ENCODE data around the gene DUSP12.

DUSP12 gene

GRCh38 chr1:161771161-161771560, 21.6 kb downstream of the DUSP12 start:
- DNase-seq (ENCODE audit: low read depth) = no peak
- no peak overlapping the region for H3K4me3 ChIP-seq (ENCODE audit: low read length)
- TF ChIP-seq, protein P1, sequence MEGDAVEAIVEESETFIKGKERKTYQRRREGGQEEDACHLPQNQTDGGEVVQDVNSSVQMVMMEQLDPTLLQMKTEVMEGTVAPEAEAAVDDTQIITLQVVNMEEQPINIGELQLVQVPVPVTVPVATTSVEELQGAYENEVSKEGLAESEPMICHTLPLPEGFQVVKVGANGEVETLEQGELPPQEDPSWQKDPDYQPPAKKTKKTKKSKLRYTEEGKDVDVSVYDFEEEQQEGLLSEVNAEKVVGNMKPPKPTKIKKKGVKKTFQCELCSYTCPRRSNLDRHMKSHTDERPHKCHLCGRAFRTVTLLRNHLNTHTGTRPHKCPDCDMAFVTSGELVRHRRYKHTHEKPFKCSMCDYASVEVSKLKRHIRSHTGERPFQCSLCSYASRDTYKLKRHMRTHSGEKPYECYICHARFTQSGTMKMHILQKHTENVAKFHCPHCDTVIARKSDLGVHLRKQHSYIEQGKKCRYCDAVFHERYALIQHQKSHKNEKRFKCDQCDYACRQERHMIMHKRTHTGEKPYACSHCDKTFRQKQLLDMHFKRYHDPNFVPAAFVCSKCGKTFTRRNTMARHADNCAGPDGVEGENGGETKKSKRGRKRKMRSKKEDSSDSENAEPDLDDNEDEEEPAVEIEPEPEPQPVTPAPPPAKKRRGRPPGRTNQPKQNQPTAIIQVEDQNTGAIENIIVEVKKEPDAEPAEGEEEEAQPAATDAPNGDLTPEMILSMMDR (conservative IDR thresholded peaks at IDR 0.05; ENCODE audit: low read length) = no peak

GRCh38 chr1:161771973-161772372, 22.4 kb downstream of the DUSP12 start:
- no peak overlapping the region for H3K4me3 ChIP-seq (ENCODE audit: low read length)
- DNase-seq (ENCODE audit: low read depth) = no peak
- TF ChIP-seq, protein P1 (conservative IDR thresholded peaks at IDR 0.05; ENCODE audit: low read length) = no peak

- no peak overlapping the region for H3K4me3 ChIP-seq (ENCODE audit: low read length)
- TF ChIP-seq, protein P1 (conservative IDR thresholded peaks at IDR 0.05; ENCODE audit: low read length) = no peak
- no peak for DNase-seq (ENCODE audit: low read depth)
These were observed 22.8 kb downstream of the DUSP12 start for GRCh38 chr1:161772397-161772796.

GRCh38 chr1:161773791-161774190, 24.2 kb downstream of the DUSP12 start:
- TF ChIP-seq, protein P1 (conservative IDR thresholded peaks at IDR 0.05; ENCODE audit: low read length) = no peak
- no peak for DNase-seq (ENCODE audit: low read depth)
- no peak overlapping the region for H3K4me3 ChIP-seq (ENCODE audit: low read length)

GRCh38 chr1:161777261-161777660, 27.7 kb downstream of the DUSP12 start:
- DNase-seq (ENCODE audit: low read depth) = no peak
- no peak overlapping the region for H3K4me3 ChIP-seq (ENCODE audit: low read length)
- TF ChIP-seq, protein P1 (conservative IDR thresholded peaks at IDR 0.05; ENCODE audit: low read length) = no peak

GRCh38 chr1:161778522-161778921, 28.9 kb downstream of the DUSP12 start:
- no peak overlapping the region for H3K4me3 ChIP-seq (ENCODE audit: low read length)
- no peak for DNase-seq (ENCODE audit: low read depth)
- TF ChIP-seq, protein P1 (conservative IDR thresholded peaks at IDR 0.05; ENCODE audit: low read length) = no peak

DNA sequence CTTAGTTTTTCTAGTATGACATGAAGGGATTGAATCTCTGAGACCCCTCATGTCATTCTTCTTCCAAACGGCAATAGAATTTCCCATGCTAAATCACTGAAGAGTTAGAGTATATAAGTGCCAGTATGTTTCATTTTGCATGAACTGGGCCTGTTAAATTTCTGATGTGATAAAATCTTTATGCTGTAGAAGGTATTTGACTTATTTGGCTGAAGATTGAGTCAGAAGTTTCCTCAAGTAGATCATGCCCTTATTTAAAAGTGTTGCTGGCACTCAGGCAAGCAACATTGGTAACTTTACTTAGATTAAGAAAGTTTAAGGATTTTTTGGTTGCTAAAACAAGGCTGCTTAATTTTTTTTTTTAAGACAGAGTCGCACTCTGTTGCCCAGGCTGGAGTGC, 29.8 kb downstream of the DUSP12 start:
- TF ChIP-seq, protein P1 (conservative IDR thresholded peaks at IDR 0.05; ENCODE audit: low read length) = no peak
- no peak overlapping the region for H3K4me3 ChIP-seq (ENCODE audit: low read length)

More for the DNA sequence above, 29.8 kb downstream of the DUSP12 start:
- peak; percentile 32 for DNase-seq (ENCODE audit: low read depth)
